ENCODE measurements around the gene NME7.

GRCh38 chr1:169091480-169091941 lies 276.1 kb downstream of the NME7 start:
- TF ChIP-seq POLR2A (IDR thresholded peaks at IDR 0.05; ENCODE audit: low read depth, low read length) (no peak), PAX5 (IDR thresholded peaks at IDR 0.05; ENCODE audit: insufficient read depth, low read length, severe bottlenecking) (no peak)
